Measurements from ENCODE around the gene TSACC.

- no peak for TF ChIP-seq PPARA (CRISPR knock-in tag; IDR thresholded peaks at IDR 0.05; ENCODE audit: borderline replicate concordance)
- TF ChIP-seq TSHZ2 (CRISPR knock-in tag; IDR thresholded peaks at IDR 0.05) = no peak
- TF ChIP-seq TCF4 (CRISPR knock-in tag; IDR thresholded peaks at IDR 0.05; ENCODE audit: borderline replicate concordance) = no peak
- no peak for TF ChIP-seq PATZ1 (CRISPR knock-in tag; IDR thresholded peaks at IDR 0.05; ENCODE audit: borderline replicate concordance)
- TF ChIP-seq GLIS3 (CRISPR knock-in tag; IDR thresholded peaks at IDR 0.05) = no peak
- TF ChIP-seq RARB (CRISPR knock-in tag; IDR thresholded peaks at IDR 0.05) = no peak
These were observed 4.0 kb downstream of the TSACC start for GRCh38 chr1:156342166-156342955.
